GM12872 (cell line): ENCODE data around the gene ZNF385B.

Experiments used
- CTCF ChIP-seq: IDR thresholded peaks from 3 replicates; pipeline ENCODE4 v1.5.1; 2011; ENCODE audit warnings: low read depth, mild to moderate bottlenecking, low read length, moderate library complexity; ENCODE audit not compliant: insufficient read depth

Gene ZNF385B

GRCh38 chr2:179511105-179511789 is 350.2 kb downstream of the ZNF385B start:
- no peak for TF ChIP-seq CTCF

GRCh38 chr2:179495315-179495714 is 366.1 kb downstream of the ZNF385B start:
- TF ChIP-seq CTCF: no peak

GRCh38 chr2:179488563-179488962 is 372.8 kb downstream of the ZNF385B start:
- no peak for TF ChIP-seq CTCF

- no peak for TF ChIP-seq CTCF
These were observed 374.2 kb downstream of the ZNF385B start for GRCh38 chr2:179487010-179487731.

- no peak for TF ChIP-seq CTCF
These were observed 378.3 kb downstream of the ZNF385B start for GRCh38 chr2:179483131-179483530.

GRCh38 chr2:179479947-179480346 is 381.5 kb downstream of the ZNF385B start:
- TF ChIP-seq CTCF: no peak

GRCh38 chr2:179478771-179479170 is 382.6 kb downstream of the ZNF385B start:
- TF ChIP-seq CTCF: no peak
